Measurements from ENCODE around the gene SNRPA.

SNRPA gene

DNA sequence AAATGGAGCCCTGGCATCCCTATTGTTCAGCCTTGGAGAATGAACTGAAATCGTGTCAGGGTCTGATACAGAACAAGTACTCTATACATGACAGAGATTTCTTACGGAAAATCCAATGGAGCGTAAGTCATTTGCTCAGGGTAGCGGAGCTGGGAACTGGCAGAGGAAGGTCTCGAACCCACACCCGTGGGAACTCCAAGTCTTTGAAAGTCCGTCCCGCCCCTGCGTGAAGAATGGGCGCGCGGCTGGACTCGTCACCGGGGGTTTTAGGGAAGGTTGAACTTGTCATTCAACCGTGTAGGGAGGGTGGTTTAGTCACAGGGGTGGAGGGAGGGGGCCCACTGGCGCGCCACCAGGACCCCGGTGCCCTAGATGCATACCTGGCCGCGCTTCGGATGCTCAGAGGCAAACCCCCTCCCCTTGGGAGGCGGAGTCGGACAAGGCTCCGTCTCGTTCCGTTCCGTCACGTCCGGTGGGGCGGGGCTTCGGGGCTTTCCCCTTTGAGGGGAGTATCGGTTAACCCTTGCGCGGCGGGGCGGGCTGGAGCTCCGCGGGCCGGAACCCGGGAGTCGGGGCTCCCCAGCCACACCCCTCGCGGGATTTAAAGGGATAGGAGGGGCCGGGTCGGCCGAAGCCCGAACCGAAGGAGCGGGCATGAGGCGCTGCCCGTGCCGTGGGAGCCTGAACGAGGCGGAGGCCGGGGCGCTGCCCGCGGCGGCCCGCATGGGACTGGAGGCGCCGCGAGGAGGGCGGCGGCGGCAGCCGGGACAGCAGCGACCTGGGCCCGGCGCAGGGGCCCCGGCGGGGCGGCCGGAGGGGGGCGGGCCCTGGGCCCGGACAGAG is 34.3 kb upstream of the SNRPA start, which contains the start of the genes COQ8B and ITPKC:
TSS of gene COQ8B (minus strand) at position 405 of the 843 bp plus-strand sequence. CDS start 2,254 bp downstream, outside the sequence.
TSS of gene ITPKC (plus strand) at position 631 of the 843 bp plus-strand sequence. CDS start at position 655, 24 bp downstream.
- TF ChIP-seq, protein P1, sequence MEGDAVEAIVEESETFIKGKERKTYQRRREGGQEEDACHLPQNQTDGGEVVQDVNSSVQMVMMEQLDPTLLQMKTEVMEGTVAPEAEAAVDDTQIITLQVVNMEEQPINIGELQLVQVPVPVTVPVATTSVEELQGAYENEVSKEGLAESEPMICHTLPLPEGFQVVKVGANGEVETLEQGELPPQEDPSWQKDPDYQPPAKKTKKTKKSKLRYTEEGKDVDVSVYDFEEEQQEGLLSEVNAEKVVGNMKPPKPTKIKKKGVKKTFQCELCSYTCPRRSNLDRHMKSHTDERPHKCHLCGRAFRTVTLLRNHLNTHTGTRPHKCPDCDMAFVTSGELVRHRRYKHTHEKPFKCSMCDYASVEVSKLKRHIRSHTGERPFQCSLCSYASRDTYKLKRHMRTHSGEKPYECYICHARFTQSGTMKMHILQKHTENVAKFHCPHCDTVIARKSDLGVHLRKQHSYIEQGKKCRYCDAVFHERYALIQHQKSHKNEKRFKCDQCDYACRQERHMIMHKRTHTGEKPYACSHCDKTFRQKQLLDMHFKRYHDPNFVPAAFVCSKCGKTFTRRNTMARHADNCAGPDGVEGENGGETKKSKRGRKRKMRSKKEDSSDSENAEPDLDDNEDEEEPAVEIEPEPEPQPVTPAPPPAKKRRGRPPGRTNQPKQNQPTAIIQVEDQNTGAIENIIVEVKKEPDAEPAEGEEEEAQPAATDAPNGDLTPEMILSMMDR (IDR thresholded peaks at IDR 0.05; ENCODE audit: control insufficient read depth, insufficient read depth, low read depth, low read length, missing control alignments): no peak
- peak within 1 kb of the TSS; percentile 89 for H3K4me3 ChIP-seq (ENCODE audit: control insufficient read depth, low read depth, low read length)
- DNase-seq (ENCODE audit: low read depth): peak; percentile 82

DNA sequence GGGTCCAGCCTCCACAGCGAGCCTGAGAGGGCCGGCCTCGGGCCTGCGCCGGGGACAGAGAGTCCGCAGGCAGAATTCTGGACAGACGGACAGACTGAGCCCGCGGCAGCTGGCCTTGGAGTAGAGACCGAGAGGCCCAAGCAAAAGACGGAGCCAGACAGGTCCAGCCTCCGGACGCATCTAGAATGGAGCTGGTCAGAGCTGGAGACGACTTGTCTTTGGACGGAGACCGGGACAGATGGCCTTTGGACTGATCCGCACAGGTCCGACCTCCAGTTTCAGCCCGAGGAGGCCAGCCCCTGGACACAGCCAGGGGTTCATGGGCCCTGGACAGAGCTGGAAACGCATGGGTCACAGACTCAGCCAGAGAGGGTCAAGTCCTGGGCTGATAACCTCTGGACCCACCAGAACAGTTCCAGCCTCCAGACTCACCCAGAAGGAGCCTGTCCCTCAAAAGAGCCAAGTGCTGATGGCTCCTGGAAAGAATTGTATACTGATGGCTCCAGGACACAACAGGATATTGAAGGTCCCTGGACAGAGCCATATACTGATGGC is 33.6 kb upstream of the SNRPA start:
- H3K4me3 ChIP-seq (ENCODE audit: control insufficient read depth, low read depth, low read length): peak overlapping the region; percentile 89
- no peak for DNase-seq (ENCODE audit: low read depth)
- TF ChIP-seq, protein P1 (IDR thresholded peaks at IDR 0.05; ENCODE audit: control insufficient read depth, insufficient read depth, low read depth, low read length, missing control alignments): no peak

DNA sequence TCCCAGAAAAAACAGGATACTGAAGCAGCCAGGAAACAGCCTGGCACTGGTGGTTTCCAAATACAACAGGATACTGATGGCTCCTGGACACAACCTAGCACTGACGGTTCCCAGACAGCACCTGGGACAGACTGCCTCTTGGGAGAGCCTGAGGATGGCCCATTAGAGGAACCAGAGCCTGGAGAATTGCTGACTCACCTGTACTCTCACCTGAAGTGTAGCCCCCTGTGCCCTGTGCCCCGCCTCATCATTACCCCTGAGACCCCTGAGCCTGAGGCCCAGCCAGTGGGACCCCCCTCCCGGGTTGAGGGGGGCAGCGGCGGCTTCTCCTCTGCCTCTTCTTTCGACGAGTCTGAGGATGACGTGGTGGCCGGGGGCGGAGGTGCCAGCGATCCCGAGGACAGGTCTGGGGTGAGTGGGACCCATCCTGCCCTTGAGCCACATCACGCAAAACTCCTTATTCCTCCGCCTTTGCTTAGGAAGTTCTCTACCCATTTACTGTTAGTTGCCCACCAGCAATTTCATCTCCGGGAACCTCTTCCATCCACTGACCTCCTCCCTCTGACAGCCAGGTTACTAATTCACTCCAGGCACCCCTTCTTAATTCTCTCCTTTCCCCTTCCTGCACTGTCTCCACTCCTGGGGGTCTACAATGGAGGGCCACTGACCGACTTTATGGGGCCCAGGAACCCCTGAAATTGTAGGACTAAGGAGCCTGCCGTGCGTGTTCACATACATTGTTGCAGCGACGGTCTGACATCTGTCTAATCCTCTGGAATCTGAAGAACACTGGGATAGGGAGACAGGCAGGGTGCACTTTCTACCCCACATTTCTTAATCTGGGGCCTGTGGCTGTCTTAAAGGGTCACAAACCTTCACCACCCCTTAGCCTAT is 32.9 kb upstream of the SNRPA start:
- TF ChIP-seq, protein P1 (IDR thresholded peaks at IDR 0.05; ENCODE audit: control insufficient read depth, insufficient read depth, low read depth, low read length, missing control alignments): no peak
- no peak for DNase-seq (ENCODE audit: low read depth)
- peak overlapping the region; percentile 89 for H3K4me3 ChIP-seq (ENCODE audit: control insufficient read depth, low read depth, low read length)

DNA sequence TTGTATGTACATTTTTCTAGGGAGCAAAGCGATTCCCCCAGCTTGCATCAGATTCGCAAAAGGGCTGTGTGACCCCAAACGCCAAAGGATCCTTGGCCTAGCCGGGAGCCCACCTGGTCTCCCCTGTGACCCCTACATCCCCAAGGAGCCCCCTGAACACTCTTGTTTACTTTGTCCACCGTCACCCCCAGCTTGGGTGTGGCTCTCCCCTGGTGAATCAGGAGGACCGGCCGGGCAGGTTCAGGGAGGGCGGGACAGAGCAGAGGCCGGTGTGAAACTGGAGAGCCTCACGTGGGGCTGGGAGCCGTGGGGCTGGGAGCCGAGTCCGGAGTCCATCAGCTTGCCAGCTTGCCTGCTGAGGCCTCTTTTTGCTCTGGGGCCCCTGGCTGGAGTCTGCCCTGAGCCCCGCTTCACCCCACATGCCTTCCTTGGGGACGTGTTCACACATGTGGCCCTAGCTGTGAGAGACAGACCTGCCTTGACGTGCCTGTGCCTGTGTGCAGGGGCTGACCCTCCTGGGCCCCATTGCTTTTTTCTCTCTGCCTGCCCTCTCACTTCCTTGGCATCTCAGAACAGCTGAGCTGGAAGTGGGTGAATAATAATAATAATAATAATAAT is 32.1 kb upstream of the SNRPA start:
- DNase-seq (ENCODE audit: low read depth): no peak
- TF ChIP-seq, protein P1 (IDR thresholded peaks at IDR 0.05; ENCODE audit: control insufficient read depth, insufficient read depth, low read depth, low read length, missing control alignments): no peak
- H3K4me3 ChIP-seq (ENCODE audit: control insufficient read depth, low read depth, low read length): peak overlapping the region; percentile 89

DNA sequence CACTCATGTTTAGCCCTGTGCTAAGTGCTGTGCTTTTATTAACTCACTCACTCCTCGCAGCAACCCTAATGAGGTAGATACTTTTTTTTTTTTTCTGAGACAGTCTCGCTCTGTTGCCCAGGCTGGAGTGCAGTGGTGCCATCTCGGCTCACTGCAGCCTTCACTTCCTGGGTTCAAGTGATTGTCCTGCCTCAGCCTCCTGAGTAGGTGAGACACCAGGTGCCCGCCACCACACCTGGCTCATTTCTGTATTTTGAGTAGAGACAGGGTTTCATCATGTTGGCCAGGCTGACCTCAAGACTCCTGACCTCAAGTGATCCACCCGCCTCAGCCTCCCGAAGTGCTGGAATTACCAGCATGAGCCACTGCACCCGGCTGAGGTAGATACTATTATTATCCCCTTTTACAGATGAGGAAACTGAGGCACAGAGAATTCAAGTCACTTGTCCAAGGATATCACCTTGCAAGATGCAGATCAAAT is 31.5 kb upstream of the SNRPA start:
- TF ChIP-seq, protein P1 (IDR thresholded peaks at IDR 0.05; ENCODE audit: control insufficient read depth, insufficient read depth, low read depth, low read length, missing control alignments): no peak
- no peak for DNase-seq (ENCODE audit: low read depth)
- H3K4me3 ChIP-seq (ENCODE audit: control insufficient read depth, low read depth, low read length): peak overlapping the region; percentile 89

DNA sequence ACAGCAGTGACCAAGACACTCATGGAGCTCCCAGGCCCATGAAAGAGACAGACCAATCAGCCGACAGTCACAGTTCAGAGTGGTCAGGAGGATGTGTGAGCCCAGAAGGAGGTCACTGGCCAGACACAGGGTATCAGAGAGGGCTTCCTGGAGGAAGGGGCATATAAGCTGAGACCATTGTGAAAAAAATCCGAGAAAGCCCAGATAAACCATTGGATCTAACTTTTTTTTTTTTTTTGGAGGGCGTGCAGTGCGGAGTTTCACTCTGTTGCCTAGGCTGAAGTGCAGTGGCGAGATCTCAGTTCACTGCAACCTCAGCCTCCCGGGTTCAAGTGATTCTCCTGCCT is 29.9 kb upstream of the SNRPA start:
- TF ChIP-seq, protein P1 (IDR thresholded peaks at IDR 0.05; ENCODE audit: control insufficient read depth, insufficient read depth, low read depth, low read length, missing control alignments): no peak
- no peak overlapping the region for H3K4me3 ChIP-seq (ENCODE audit: control insufficient read depth, low read depth, low read length)
- DNase-seq (ENCODE audit: low read depth): no peak
